ENCODE data around the gene SULT1E1.

GRCh38 chr4:69894721-69895120 is 34.8 kb upstream of the SULT1E1 start:
- TF ChIP-seq, protein P1, sequence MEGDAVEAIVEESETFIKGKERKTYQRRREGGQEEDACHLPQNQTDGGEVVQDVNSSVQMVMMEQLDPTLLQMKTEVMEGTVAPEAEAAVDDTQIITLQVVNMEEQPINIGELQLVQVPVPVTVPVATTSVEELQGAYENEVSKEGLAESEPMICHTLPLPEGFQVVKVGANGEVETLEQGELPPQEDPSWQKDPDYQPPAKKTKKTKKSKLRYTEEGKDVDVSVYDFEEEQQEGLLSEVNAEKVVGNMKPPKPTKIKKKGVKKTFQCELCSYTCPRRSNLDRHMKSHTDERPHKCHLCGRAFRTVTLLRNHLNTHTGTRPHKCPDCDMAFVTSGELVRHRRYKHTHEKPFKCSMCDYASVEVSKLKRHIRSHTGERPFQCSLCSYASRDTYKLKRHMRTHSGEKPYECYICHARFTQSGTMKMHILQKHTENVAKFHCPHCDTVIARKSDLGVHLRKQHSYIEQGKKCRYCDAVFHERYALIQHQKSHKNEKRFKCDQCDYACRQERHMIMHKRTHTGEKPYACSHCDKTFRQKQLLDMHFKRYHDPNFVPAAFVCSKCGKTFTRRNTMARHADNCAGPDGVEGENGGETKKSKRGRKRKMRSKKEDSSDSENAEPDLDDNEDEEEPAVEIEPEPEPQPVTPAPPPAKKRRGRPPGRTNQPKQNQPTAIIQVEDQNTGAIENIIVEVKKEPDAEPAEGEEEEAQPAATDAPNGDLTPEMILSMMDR (IDR thresholded peaks at IDR 0.05), result no peak
- TF ChIP-seq POLR2A (IDR thresholded peaks at IDR 0.05), result no peak
